Fibroblast of lung (primary cell): ENCODE measurements around the gene CNTN4. TPM values are rescaled to one million over a fixed set of nuclear protein-coding genes. Genes with fewer than 3 reads are reported as not detected.

ENCODE experiments used
- DNase-seq, 2 donors: peaks; one replicate each; pipeline versions ENCODE4 v3.0.0 to v3.0.0-alpha.2; 2010; ENCODE audit warnings: low read depth in 2 of 2
- H2AFZ ChIP-seq: 2 replicates; pipeline ENCODE4 v1.5.1; 2012; ENCODE audit warnings: low read length, control low read depth, inconsistent platforms
- H3K27ac ChIP-seq: 2 replicates; pipeline ENCODE4 v1.5.1; 2011; ENCODE audit warnings: low read length, control low read depth; ENCODE audit not compliant: insufficient read depth
- H3K27me3 ChIP-seq: 2 replicates; pipeline ENCODE4 v1.5.1; 2011; ENCODE audit warnings: mild to moderate bottlenecking, low read length; ENCODE audit not compliant: control insufficient read depth, insufficient read depth
- H3K36me3 ChIP-seq: 2 replicates; pipeline ENCODE4 v1.5.1; 2011; ENCODE audit warnings: low read length; ENCODE audit not compliant: control insufficient read depth, insufficient read depth
- H3K4me1 ChIP-seq: 2 replicates; pipeline ENCODE4 v1.5.1; 2011; ENCODE audit warnings: low read length; ENCODE audit not compliant: control insufficient read depth, insufficient read depth; ENCODE audit errors: extremely low read depth
- H3K4me2 ChIP-seq: 2 replicates; pipeline ENCODE4 v1.5.1; 2011; ENCODE audit warnings: low read length, control low read depth; ENCODE audit not compliant: insufficient read depth; ENCODE audit errors: extremely low read depth
- H3K4me3 ChIP-seq, 4 experiments: fragments of 200-600 bp in 1 of 4; sonication (generic) in 1 of 4; replicated peaks in 1 of 4; 2 replicates each; pipeline ENCODE4 v1.5.1; 2011 to 2016; ENCODE audit warnings: low read length in 4 of 4, low read depth in 3 of 4, mild to moderate bottlenecking in 3 of 4, control low read depth in 2 of 4, inconsistent platforms in 1 of 4, mixed read lengths in 1 of 4; ENCODE audit not compliant: insufficient read depth in 1 of 4; ENCODE audit errors: control extremely low read depth in 1 of 4
- H3K79me2 ChIP-seq: 2 replicates; pipeline ENCODE4 v1.5.1; 2012; ENCODE audit warnings: mild to moderate bottlenecking, low read length, inconsistent platforms; ENCODE audit not compliant: control insufficient read depth, insufficient read depth
- H3K9ac ChIP-seq: 2 replicates; pipeline ENCODE4 v1.5.1; 2011; ENCODE audit warnings: mild to moderate bottlenecking, low read length, control low read depth; ENCODE audit not compliant: insufficient read depth
- H3K9me3 ChIP-seq: 2 replicates; pipeline ENCODE4 v1.5.1; 2012; ENCODE audit warnings: low read depth, low read length; ENCODE audit not compliant: control insufficient read depth, insufficient read depth
- H4K20me1 ChIP-seq: 2 replicates; pipeline ENCODE4 v1.5.1; 2011; ENCODE audit warnings: low read length; ENCODE audit not compliant: control insufficient read depth, insufficient read depth; ENCODE audit errors: extremely low read depth
- EZH2 ChIP-seq: IDR thresholded peaks from 2 replicates; pipeline ENCODE4 v1.5.1; 2012; ENCODE audit warnings: low read length, control low read depth, mild to moderate bottlenecking; ENCODE audit errors: missing control alignments
- polyA plus RNA-seq, 2 donors: library from polyadenylated mRNA; depleted of rRNA in 1 of 2; stranded (reverse) in 1 of 2; unstranded in 1 of 2; fragments of >200 nt; gene quantifications; 2 replicates each; pipeline ENCODE4 v1.2.1, GENCODE V29; 2011 to 2012; ENCODE audit warnings: missing spikeins in 1 of 2
- total RNA-seq: library from RNA; depleted of rRNA; stranded (reverse); fragments of >200 nt; gene quantifications from 2 replicates; pipeline ENCODE4 v1.2.1, GENCODE V29; 2014
- TF ChIP-seq, protein P1 (sequence below), 2 donors: IDR thresholded peaks in 1 of 2; conservative IDR thresholded peaks in 1 of 2; 1 replicate in 1 of 2; 2 replicates in 1 of 2; pipeline ENCODE4 v1.5.1; 2011 to 2012; ENCODE audit warnings: low read length in 2 of 2, control low read depth in 1 of 2, inconsistent platforms in 1 of 2, low read depth in 1 of 2, mild to moderate bottlenecking in 1 of 2

The CNTN4 gene
- total and polyA plus RNA-seq, 2 donors (not counting 1 experiment from before 2014, with no cell fraction given), result 0.17 to 0.69 TPM

DNA sequence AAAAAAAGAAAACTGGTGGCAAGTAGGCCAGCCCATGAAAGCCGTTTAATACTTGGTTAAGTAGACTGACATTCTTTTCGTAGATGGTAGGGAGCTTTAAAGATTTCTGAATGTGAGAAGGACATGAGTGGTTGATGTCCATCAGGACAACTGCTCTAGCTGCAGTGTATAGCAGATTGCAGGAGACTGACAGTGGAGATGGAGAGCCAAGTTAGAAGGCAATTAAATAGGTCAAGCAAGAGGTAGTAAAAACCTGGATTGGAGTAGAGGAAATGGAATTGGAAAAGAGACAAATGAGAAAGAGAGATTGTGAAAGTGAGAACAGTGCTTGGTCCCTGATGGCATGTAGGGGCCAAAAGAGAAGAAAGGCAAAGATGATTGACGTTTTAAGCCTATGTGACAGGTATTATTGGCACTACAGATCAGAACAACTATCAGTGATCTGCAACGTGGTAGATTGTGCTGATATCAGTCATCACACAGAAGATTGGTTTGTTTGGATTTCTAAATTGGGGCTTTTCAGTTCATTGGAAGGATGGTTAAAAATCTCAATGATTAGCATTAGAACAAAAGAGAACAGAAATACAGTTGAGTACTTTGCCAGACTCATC, 74.0 kb downstream of the CNTN4 start:
- Histone ChIP-seq H3K4me1 (no peaks in the 10 kb centered on the region), H3K9ac (no peak overlapping the region), H2AFZ (no peak overlapping the region), H3K9me3 (no peaks in the 10 kb centered on the region), H3K27ac (no peak overlapping the region), H3K36me3 (no peaks in the 10 kb centered on the region), H3K4me2 (no peak overlapping the region), H4K20me1 (no peaks in the 10 kb centered on the region), H3K27me3 (no peaks in the 10 kb centered on the region), H3K79me2 (no peaks in the 10 kb centered on the region), H3K4me3 (no peak overlapping the region)
- TF ChIP-seq EZH2, result no peak
- TF ChIP-seq, protein P1, sequence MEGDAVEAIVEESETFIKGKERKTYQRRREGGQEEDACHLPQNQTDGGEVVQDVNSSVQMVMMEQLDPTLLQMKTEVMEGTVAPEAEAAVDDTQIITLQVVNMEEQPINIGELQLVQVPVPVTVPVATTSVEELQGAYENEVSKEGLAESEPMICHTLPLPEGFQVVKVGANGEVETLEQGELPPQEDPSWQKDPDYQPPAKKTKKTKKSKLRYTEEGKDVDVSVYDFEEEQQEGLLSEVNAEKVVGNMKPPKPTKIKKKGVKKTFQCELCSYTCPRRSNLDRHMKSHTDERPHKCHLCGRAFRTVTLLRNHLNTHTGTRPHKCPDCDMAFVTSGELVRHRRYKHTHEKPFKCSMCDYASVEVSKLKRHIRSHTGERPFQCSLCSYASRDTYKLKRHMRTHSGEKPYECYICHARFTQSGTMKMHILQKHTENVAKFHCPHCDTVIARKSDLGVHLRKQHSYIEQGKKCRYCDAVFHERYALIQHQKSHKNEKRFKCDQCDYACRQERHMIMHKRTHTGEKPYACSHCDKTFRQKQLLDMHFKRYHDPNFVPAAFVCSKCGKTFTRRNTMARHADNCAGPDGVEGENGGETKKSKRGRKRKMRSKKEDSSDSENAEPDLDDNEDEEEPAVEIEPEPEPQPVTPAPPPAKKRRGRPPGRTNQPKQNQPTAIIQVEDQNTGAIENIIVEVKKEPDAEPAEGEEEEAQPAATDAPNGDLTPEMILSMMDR (conservative IDR thresholded peaks at IDR 0.05 in 1 of 2, IDR thresholded peaks at IDR 0.05 in 1 of 2; ENCODE audit: low read depth in 1 of 2, low read length in 2 of 2), result no peak
- no peak for DNase-seq

DNA sequence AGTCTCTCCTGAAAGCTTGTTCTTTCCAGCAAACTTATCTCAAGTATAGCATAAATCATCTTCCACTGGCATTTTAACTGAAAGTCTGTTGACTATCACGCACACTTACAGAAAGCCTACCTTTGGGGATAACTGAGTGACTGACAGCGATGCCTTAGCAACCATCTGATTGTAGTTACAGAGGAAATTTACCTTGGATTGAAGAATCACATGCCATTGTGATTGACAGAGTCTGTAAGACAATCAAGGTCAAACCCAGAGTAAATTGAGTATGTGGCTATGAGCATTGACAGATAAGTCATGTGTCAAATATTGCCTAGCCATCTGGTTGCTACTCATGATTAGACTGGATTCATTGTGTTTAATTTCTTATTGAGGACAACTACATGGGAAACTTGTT, 82.0 kb downstream of the CNTN4 start:
- no peak for DNase-seq
- Histone ChIP-seq H3K9me3 (no peaks in the 10 kb centered on the region), H3K27me3 (no peaks in the 10 kb centered on the region), H2AFZ (no peak overlapping the region), H3K36me3 (no peaks in the 10 kb centered on the region), H3K4me3 (no peak overlapping the region), H3K79me2 (no peaks in the 10 kb centered on the region), H4K20me1 (no peaks in the 10 kb centered on the region), H3K27ac (no peak overlapping the region), H3K9ac (no peak overlapping the region), H3K4me2 (no peak overlapping the region), H3K4me1 (no peaks in the 10 kb centered on the region)
- no peak for TF ChIP-seq EZH2
- TF ChIP-seq, protein P1 (conservative IDR thresholded peaks at IDR 0.05 in 1 of 2, IDR thresholded peaks at IDR 0.05 in 1 of 2; ENCODE audit: low read depth in 1 of 2, low read length in 2 of 2), result no peak

DNA sequence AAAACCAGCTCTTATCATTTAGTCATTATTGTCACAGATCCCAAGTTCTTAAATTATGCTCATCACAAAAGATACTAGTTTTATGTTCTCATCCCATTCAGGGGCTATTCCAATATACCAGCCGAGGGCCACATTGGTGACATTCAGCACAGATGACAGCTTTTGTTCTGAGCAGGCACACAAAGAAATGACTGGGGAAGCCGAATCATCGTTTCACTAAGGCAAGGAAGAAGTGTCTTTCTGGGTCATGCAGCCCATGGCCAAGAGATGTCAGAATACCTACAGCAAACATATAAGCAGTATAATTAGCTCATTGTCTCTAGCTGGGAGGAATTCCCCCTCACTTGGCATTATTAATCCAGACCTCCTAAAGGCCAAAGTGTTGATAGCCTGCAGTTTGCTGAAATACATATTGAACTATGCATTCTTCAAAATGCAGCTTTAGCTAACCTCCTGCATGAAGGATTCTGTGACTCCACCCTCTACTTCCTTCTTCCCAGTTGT, 100.2 kb downstream of the CNTN4 start:
- no peak overlapping the region for H2AFZ ChIP-seq
- H3K79me2 ChIP-seq, result no peaks in the 10 kb centered on the region
- no peaks in the 10 kb centered on the region for H3K27me3 ChIP-seq
- no peaks in the 10 kb centered on the region for H4K20me1 ChIP-seq
- DNase-seq, result no peak
- TF ChIP-seq, protein P1 (conservative IDR thresholded peaks at IDR 0.05 in 1 of 2, IDR thresholded peaks at IDR 0.05 in 1 of 2; ENCODE audit: low read depth in 1 of 2, low read length in 2 of 2), result no peak
- no peak for TF ChIP-seq EZH2
- H3K27ac ChIP-seq, result no peak overlapping the region
- H3K4me3 ChIP-seq, result no peak overlapping the region
- H3K36me3 ChIP-seq, result no peaks in the 10 kb centered on the region
- no peaks in the 10 kb centered on the region for H3K9me3 ChIP-seq
- no peak overlapping the region for H3K4me2 ChIP-seq
- H3K9ac ChIP-seq, result no peak overlapping the region
- no peaks in the 10 kb centered on the region for H3K4me1 ChIP-seq
